Measurements from ENCODE around the gene IL17B.

GRCh38 chr5:149410721-149411432, 31.8 kb upstream of the IL17B start:
- TF ChIP-seq COPS2 (conservative IDR thresholded peaks at IDR 0.05) (no peak), SETDB1 (IDR thresholded peaks at IDR 0.05; ENCODE audit: low read length) (no peak), TCF7L2 (IDR thresholded peaks at IDR 0.05; ENCODE audit: low read depth, low read length) (no peak), EWSR1 (IDR thresholded peaks at IDR 0.05; ENCODE audit: borderline replicate concordance, low read depth, partially characterized antibody) (no peak), EP300 (IDR thresholded peaks at IDR 0.05; ENCODE audit: low read length) (no peak), POLR2AphosphoS5 (IDR thresholded peaks at IDR 0.05; ENCODE audit: control insufficient read depth, insufficient read depth, low read depth, low read length) (no peak), TGIF2 (CRISPR knock-in tag; IDR thresholded peaks at IDR 0.05) (no peak), ZNF57 (CRISPR knock-in tag; IDR thresholded peaks at IDR 0.05) (no peak), TAF1 (IDR thresholded peaks at IDR 0.05; ENCODE audit: control insufficient read depth, extremely low read depth, insufficient read depth, low read length, severe bottlenecking) (no peak), ERF (CRISPR knock-in tag; IDR thresholded peaks at IDR 0.05) (no peak)

Measured in K562 (cell line).